HCEC 1CT (cell line): Measurements from ENCODE around the gene LMF2.

ENCODE experiments used
- DNase-seq: peaks from one replicate; pipeline ENCODE4 v3.0.0-alpha.2; 2017

LMF2 gene

DNA sequence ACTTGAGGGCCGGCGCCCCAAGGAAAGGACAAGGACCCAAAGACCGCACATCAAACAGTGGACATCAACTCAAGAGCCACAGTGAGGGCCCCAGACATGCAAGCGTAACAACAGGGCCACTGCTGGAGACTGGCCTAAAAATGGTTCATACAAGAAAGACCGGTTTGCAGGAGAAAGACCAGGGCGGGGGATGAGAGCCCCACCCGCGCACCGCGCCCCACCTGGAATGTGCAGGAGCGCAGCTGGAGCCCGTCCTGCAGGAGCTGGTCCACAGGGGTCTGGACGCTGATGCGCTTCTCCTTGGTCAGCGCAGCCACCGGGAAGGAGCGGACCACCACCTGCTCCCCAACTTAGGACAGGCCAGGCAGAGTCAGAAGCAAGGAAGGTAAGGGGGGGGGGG is 46.6 kb downstream of the LMF2 start:
- no peak for DNase-seq

DNA sequence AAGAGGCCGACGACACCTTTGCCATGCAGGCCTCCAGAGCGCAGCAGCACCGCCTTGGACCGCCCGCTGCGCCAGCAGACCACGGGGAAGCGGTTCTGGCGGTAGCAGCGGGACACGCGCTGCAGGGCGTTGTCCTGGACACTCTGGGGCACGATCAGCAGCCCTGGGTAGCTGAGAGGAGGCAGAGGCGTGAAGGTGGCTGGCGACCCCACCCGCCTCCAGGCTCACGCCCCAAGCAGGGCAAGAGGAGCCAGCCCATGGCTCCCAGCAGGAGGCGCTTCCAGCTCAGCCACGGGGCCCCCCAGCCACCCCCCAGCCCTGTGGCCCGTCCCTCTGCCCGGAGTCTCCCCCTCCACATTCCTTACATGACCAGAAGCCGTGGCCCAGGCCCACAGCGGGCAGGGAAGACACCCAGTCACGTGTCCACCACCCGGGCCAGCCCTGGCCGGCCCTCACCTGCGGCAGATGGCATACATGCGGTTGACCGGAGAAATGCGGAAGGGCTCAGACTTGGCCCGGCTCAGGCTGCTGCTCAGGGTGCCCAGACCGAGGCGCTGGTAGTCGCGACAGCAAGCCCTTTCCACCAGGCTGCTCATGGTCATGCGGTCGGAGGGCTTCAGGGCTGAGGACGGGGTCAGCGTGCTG is 47.9 kb downstream of the LMF2 start:
- no peak for DNase-seq

DNA sequence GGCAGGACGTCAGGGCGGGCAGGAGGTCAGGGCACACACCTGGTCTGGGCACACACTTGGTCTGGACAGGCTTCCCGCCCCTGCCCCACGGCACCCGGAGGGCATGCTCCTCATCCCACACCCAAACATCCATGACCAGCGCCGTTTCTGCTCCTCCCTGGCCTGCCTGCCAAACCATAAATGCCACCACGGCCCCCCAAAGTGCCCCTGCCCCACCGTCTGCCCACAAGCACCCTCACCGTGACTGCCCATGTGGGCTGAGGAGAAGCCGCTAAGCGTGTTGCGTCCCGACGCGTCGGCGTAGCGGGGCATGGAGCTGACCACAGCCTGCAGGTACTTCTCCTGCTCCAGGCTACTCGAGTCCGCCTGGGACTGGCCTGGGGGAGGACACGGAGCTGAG is 48.5 kb downstream of the LMF2 start:
- no peak for DNase-seq

DNA sequence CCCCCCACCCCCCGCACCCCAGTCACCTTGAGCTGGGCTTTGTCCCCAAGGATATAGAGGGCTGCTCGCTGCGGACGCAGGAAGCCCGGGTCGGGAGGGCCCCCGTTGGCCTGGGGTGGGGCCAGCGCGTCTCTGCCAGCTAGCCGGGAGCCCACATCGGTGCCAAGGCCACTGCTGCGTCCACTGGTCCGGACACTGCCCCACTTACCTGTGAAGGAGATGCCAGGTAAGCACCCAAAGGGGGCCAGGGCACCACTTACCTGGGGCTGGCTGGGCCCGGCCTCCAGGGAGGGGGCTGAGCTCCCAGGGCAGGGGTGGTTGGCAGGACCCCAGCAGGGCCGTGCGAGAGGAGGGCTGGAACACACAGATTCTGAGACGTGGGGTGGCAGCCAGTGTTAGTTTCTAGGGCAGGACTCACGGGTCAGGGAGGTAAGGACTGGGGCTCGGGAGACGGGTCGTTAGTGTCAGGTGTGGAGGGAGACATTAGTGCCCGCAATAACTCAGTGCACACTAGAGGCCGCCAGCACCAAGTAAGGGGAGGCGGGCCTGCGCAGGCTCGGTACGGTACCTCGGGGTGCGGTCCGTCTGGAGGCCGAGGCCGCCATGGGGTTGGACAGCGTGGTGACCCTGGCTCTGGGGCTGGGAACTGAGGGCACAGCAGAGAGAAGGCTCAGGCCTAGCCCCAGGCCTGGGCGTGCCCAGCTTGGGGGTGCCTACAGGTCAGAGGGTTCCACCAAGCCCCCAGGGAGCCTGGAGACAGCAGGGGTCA is 50.9 kb downstream of the LMF2 start:
- no peak for DNase-seq

DNA sequence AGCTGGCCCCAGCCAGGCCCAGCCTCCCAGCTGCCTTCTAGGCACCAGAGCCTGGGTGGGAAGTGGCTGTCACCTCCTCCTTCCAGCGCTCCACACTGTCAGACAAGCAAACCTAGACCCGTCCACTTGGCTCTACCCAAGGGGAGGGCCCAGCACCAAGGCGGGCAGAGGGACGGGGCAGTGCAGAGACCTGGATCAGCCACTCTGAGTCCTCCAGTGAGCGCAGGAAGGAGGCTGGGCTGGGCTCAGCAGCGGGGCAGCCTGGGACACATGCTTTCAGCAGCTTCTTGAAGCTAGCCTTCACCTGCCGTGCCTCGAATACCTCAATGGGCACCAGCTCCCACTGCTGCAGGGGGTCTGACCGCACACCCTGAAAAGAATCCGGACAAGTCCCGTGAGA is 51.5 kb downstream of the LMF2 start:
- DNase-seq, result no peak

DNA sequence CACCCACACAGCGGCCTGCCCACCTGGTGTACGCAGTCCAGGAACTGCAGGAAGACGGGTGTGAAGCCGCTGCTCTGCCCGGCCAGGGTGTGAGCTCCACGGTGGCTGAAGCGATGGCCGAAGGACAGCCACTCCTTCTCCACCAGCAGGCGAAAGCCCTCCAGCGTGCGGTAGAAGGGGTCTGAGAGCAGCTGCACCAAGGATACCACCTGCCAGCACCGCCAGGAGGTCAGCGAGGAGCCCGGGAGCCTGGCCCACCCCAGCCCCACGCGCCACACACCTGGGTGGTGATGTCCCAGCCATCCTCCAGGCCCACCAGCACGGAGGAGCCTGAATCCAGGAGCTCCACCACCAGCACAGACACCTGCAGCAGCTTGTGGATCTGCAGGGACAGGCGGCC is 52.3 kb downstream of the LMF2 start:
- no peak for DNase-seq

DNA sequence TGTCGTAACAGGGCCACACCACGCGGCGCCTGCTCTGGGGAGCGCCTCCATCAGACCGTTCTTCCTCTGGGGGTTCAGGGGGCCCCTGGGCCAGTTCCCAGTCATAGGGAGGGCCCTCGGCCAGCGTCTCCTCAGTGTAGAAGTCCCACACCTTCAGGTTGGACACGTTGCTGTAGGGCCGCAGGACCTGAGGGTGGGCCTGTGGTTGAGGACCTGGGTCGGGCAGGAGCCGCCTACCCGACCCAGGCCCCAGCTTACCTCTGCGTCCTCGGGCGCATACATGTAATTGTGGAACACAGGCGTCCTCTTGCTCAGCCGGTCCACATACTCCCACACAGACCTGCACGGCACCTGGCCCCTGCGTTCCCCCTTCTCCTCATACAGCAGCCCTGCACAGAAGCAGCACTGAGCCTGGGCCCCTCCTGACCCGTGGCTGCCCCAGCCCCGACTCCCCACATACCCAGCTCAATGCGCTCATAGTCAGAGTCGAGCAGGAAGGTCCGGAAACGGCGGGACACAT is 52.9 kb downstream of the LMF2 start:
- no peak for DNase-seq
